HFF-Myc (cell line): ENCODE data around the gene MMS19.
A peak's percentile ranks its signal among the peaks of the same experiment; 100 is the strongest.

ENCODE experiments used
- DNase-seq: peaks from one replicate; pipeline ENCODE4 v3.0.0-alpha.2; 2011; ENCODE audit warnings: low read depth; ENCODE audit errors: extremely low read depth
- H3K4me3 ChIP-seq: replicated peaks from 2 replicates; pipeline ENCODE4 v1.5.1; 2011; ENCODE audit warnings: low read depth, mild to moderate bottlenecking, control low read depth, low read length
- CTCF ChIP-seq: IDR thresholded peaks from 2 replicates; pipeline ENCODE4 v1.5.1; 2012; ENCODE audit warnings: mild to moderate bottlenecking, low read depth, low read length, control low read depth; ENCODE audit errors: missing control alignments

The MMS19 gene

GRCh38 chr10:97456034-97456685 is 42.1 kb downstream of the MMS19 start:
- H3K4me3 ChIP-seq = no peak overlapping the region
- no peak for TF ChIP-seq CTCF
- DNase-seq = no peak

- no peak for TF ChIP-seq CTCF
- no peak for DNase-seq
- no peak overlapping the region for H3K4me3 ChIP-seq
Measured at GRCh38 chr10:97454330-97455036, 43.7 kb downstream of the MMS19 start.

GRCh38 chr10:97452352-97452751 is 45.9 kb downstream of the MMS19 start:
- H3K4me3 ChIP-seq = no peak overlapping the region
- DNase-seq = no peak
- no peak for TF ChIP-seq CTCF

GRCh38 chr10:97451605-97452004 is 46.6 kb downstream of the MMS19 start:
- no peak for DNase-seq
- no peak for TF ChIP-seq CTCF
- no peak overlapping the region for H3K4me3 ChIP-seq

- TF ChIP-seq CTCF = no peak
Measured at GRCh38 chr10:97450828-97451227, 47.4 kb downstream of the MMS19 start.

GRCh38 chr10:97445722-97446639 is 52.2 kb downstream of the MMS19 start, which contains the start of the genes EXOSC1 and ZDHHC16:
Gene EXOSC1 (minus strand): TSS chr10:97446006. CDS start chr10:97445985, 21 bp downstream.
Gene ZDHHC16 (plus strand): TSS chr10:97446175. CDS start chr10:97451676, 5,501 bp downstream.
- peak within 1 kb of the TSS; percentile 99 for H3K4me3 ChIP-seq
- DNase-seq = peak; percentile 94
- no peak for TF ChIP-seq CTCF

More at GRCh38 chr10:97450828-97451227, 47.4 kb downstream of the MMS19 start:
- H3K4me3 ChIP-seq = no peak overlapping the region
- no peak for DNase-seq
